ENCODE measurements around the gene TMIGD1.

TMIGD1 gene

GRCh38 chr17:30290077-30290476 lies 43.8 kb downstream of the TMIGD1 start:
- DNase-seq = no peak

- no peak for DNase-seq
These were observed 54.7 kb downstream of the TMIGD1 start for GRCh38 chr17:30279156-30279555.

GRCh38 chr17:30278032-30278431 lies 55.8 kb downstream of the TMIGD1 start:
- peak; percentile 22 for DNase-seq

- no peak for DNase-seq
These were observed 57.9 kb downstream of the TMIGD1 start for GRCh38 chr17:30275911-30276310.

- DNase-seq = no peak
These were observed 59.0 kb downstream of the TMIGD1 start for GRCh38 chr17:30274887-30275286.

GRCh38 chr17:30273373-30273772 lies 60.5 kb downstream of the TMIGD1 start:
- DNase-seq = no peak

GRCh38 chr17:30271102-30271501 lies 62.8 kb downstream of the TMIGD1 start:
- DNase-seq = no peak

- peak; percentile 13 for DNase-seq
These were observed 66.2 kb downstream of the TMIGD1 start for GRCh38 chr17:30267625-30268024.

Measured in fibroblast of skin of back (primary cell).